Mammary epithelial cell (primary cell): Measurements from ENCODE around the gene DSG1.

ENCODE experiments used
- CTCF ChIP-seq, 2 donors: IDR thresholded peaks in 1 of 2; conservative IDR thresholded peaks in 1 of 2; 2 replicates each; pipeline ENCODE4 v1.5.1; 2011 to 2012; ENCODE audit warnings: inconsistent platforms in 2 of 2, low read length in 2 of 2, mild to moderate bottlenecking in 2 of 2, control low read depth in 1 of 2, low read depth in 1 of 2; ENCODE audit not compliant: insufficient read depth in 1 of 2; ENCODE audit errors: extremely low read depth in 1 of 2
- EZH2 ChIP-seq: IDR thresholded peaks from 2 replicates; pipeline ENCODE4 v1.6.1; 2012; ENCODE audit warnings: low read length, inconsistent platforms, borderline replicate concordance

DNA sequence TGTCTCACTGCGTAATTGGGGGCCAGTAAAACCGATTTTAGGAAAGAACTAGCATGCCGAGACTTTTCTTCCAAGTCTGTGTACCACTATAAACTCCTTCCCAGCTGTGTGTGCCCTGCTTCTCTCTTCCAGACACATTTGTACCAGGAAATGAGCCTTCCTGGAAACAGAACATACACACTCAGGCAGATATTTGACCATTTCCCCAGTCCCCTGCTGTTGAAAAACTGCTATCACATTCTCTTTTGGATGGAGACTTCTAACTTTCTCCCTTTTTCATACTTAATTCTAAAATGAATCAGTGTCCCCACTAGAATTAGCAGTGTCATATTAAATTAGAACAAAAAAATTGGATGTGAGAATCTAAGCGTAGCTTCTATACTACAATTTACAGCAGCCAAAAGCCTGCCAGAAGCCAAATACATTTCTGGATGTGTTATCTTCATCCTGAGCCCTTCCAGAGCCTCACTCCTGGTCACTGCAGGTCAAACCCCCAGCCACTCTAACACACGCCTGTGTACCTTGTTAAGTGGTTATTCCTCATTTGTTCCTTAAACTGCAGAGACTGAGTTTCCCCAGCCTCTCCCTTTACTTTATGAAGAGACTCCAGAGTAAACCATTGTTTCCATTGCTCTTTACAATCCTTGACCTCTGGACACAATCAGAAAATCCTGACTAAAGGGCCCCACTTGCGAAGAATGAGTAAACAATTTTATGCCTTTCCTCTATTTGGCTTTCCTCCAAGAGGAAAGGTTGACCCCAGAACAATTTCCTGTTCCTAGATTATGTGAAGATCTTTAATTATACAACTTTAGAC, 79.0 kb downstream of the DSG1 start:
- no peak for TF ChIP-seq CTCF (conservative IDR thresholded peaks at IDR 0.05 in 1 of 2, IDR thresholded peaks at IDR 0.05 in 1 of 2; ENCODE audit: extremely low read depth in 1 of 2, insufficient read depth in 1 of 2, low read depth in 1 of 2, low read length in 2 of 2)
- no peak for TF ChIP-seq EZH2
